ENCODE results near the gene CRB2. TPM values are rescaled to one million over a fixed set of nuclear protein-coding genes. Genes with fewer than 3 reads are reported as not detected.

The CRB2 gene
- total RNA-seq, 1 experiment from 2014 or later, result 0.07 TPM

- H4K20me1 ChIP-seq (ENCODE audit: insufficient read depth), result no peaks in the 10 kb centered on the region
- H3K9me2 ChIP-seq (ENCODE audit: insufficient read depth), result no peaks in the 10 kb centered on the region
- DNase-seq (ENCODE audit: low read depth, low spot score) (no peak), ATAC-seq (no peak)
- no peaks in the 10 kb centered on the region for H3K9me3 ChIP-seq (ENCODE audit: control insufficient read depth in 1 of 2, insufficient read depth in 1 of 2, low read depth in 1 of 2, low read length in 2 of 2)
- no peak overlapping the region for H3K9ac ChIP-seq (ENCODE audit: low read length)
- no peak overlapping the region for H3K4me2 ChIP-seq (ENCODE audit: low read length)
- no peaks in the 10 kb centered on the region for H3K4me1 ChIP-seq (ENCODE audit: control insufficient read depth in 1 of 2, insufficient read depth in 2 of 2, low read length in 2 of 2)
- H3K4me3 ChIP-seq (replicated peaks in 1 of 2; ENCODE audit: low read depth in 1 of 2, low read length in 2 of 2), result no peak overlapping the region
- no TSS peak for BruUV-seq (replicated peaks)
- ChIA-PET CTCF (no interaction called here), POLR2A (no interaction called here), RAD21 (ENCODE audit: low non-redundant PET in 1 of 2, low total read pairs in 2 of 2, uncharacterized antibody in 2 of 2, unreplicated experiment in 2 of 2) (no interaction called here)
- no peak for TF ChIP-seq CTCF (IDR thresholded peaks at IDR 0.05 in 2 of 3, conservative IDR thresholded peaks at IDR 0.05 in 1 of 3; ENCODE audit: borderline replicate concordance in 1 of 3, insufficient read depth in 1 of 3, low read depth in 2 of 3, low read length in 2 of 3)
- TF ChIP-seq POLR2A (IDR thresholded peaks at IDR 0.05; ENCODE audit: borderline replicate concordance, extremely low read depth, insufficient read depth, insufficient read length), result no peak
- TF ChIP-seq SIN3A (IDR thresholded peaks at IDR 0.05; ENCODE audit: low read depth), result no peak
- no peak for TF ChIP-seq FOSL1 (IDR thresholded peaks at IDR 0.05; ENCODE audit: low read depth)
- no peak for TF ChIP-seq CBX3 (IDR thresholded peaks at IDR 0.05; ENCODE audit: low read depth)
- TF ChIP-seq EGR1 (IDR thresholded peaks at IDR 0.05; ENCODE audit: low read depth), result no peak
- TF ChIP-seq RAD21 (IDR thresholded peaks at IDR 0.05; ENCODE audit: low read depth), result no peak
- TF ChIP-seq ATF3 (IDR thresholded peaks at IDR 0.05), result no peak
- TF ChIP-seq MAX (IDR thresholded peaks at IDR 0.05), result no peak
- no peak for TF ChIP-seq CEBPB (IDR thresholded peaks at IDR 0.05; ENCODE audit: low read depth)
- TF ChIP-seq EZH2phosphoT487 (IDR thresholded peaks at IDR 0.05; ENCODE audit: borderline replicate concordance), result no peak
- no peak for TF ChIP-seq ZNF274 (IDR thresholded peaks at IDR 0.05; ENCODE audit: low read depth, low read length)
- no peak for TF ChIP-seq YY1 (IDR thresholded peaks at IDR 0.05; ENCODE audit: extremely low read depth, insufficient replicate concordance, low read depth, low read length)
- no peak for TF ChIP-seq ZBTB33 (IDR thresholded peaks at IDR 0.05; ENCODE audit: extremely low read depth, insufficient replicate concordance, low read length)
- TF ChIP-seq TCF7L2 (IDR thresholded peaks at IDR 0.05; ENCODE audit: borderline replicate concordance, extremely low read depth, insufficient read depth, insufficient read length), result no peak
- TF ChIP-seq JUND (IDR thresholded peaks at IDR 0.05), result no peak
- TF ChIP-seq EZH2 (IDR thresholded peaks at IDR 0.05), result no peak
- TF ChIP-seq ZFX (IDR thresholded peaks at IDR 0.05), result no peak
- H2AFZ ChIP-seq (ENCODE audit: low read depth, low read length, poor library complexity, severe bottlenecking), result no peak overlapping the region
- H3K27ac ChIP-seq (ENCODE audit: low read depth, low read length), result no peak overlapping the region
- no peaks in the 10 kb centered on the region for H3K36me3 ChIP-seq (ENCODE audit: control insufficient read depth in 1 of 2, insufficient read depth in 2 of 2, low read length in 2 of 2)
- intact Hi-C loops (cut with micrococcal nuclease), result no loop called here
- no peaks in the 10 kb centered on the region for H3K79me2 ChIP-seq (ENCODE audit: insufficient read depth, low read length)
- no peaks in the 10 kb centered on the region for H3K27me3 ChIP-seq (ENCODE audit: insufficient read depth, low read length)
These were observed 35.9 kb downstream of the CRB2 start for GRCh38 chr9:123391946-123392345.
